ENCODE data around the gene CORO2A.

Gene CORO2A

GRCh38 chr9:98149422-98149821 is 43.0 kb downstream of the CORO2A start:
- 76% methylated on average over 3 of the region's 3 CpGs for WGBS
- Histone ChIP-seq H4K8ac (ENCODE audit: low read length) (no peak overlapping the region), H3K4me1 (ENCODE audit: control insufficient read depth, insufficient read depth, low read depth, low read length) (peaks cover 7% of the 10 kb centered on the region), H3K9ac (ENCODE audit: low read length) (no peak overlapping the region), H3K4me2 (ENCODE audit: low read length, poor library complexity, severe bottlenecking) (no peak overlapping the region), H3K27ac (ENCODE audit: low read length, poor library complexity, severe bottlenecking) (no peak overlapping the region), H4K91ac (ENCODE audit: low read length) (no peak overlapping the region), H2AFZ (ENCODE audit: low read depth, low read length) (no peak overlapping the region), H3K18ac (ENCODE audit: low read depth in 1 of 2, low read length in 2 of 2) (no peak overlapping the region), H2AK5ac (ENCODE audit: low read length, severe bottlenecking) (no peak overlapping the region), H3K79me1 (replicated peaks; ENCODE audit: low read length, poor library complexity, severe bottlenecking) (no peaks in the 10 kb centered on the region), H3K9me3 (ENCODE audit: control insufficient read depth, low read length) (no peaks in the 10 kb centered on the region), H3K14ac (ENCODE audit: low read length in 2 of 2) (no peak overlapping the region), H2BK5ac (ENCODE audit: low read depth, low read length, poor library complexity, severe bottlenecking) (no peak overlapping the region), H3K4me3 (ENCODE audit: insufficient read depth in 1 of 2, low read depth in 1 of 2, low read length in 2 of 2) (no peak overlapping the region), H2BK120ac (ENCODE audit: low read depth, low read length) (no peak overlapping the region), H3K27me3 (ENCODE audit: control insufficient read depth in 1 of 2, insufficient read depth in 1 of 2, low read length in 2 of 2) (peaks cover 8 to 16% of the 10 kb centered on the region in 2 experiments), H3K23ac (ENCODE audit: low read length in 2 of 2) (no peak overlapping the region), H3K4ac (ENCODE audit: low read depth in 1 of 2, low read length in 2 of 2) (no peak overlapping the region), H2BK15ac (ENCODE audit: low read depth, poor library complexity, severe bottlenecking) (no peak overlapping the region), H3K36me3 (ENCODE audit: control insufficient read depth in 1 of 2, insufficient read depth in 2 of 2, low read depth in 1 of 2, low read length in 2 of 2) (no peaks in the 10 kb centered on the region), H2BK12ac (ENCODE audit: low read length in 2 of 2) (no peak overlapping the region)
- no peak for DNase-seq

DNA sequence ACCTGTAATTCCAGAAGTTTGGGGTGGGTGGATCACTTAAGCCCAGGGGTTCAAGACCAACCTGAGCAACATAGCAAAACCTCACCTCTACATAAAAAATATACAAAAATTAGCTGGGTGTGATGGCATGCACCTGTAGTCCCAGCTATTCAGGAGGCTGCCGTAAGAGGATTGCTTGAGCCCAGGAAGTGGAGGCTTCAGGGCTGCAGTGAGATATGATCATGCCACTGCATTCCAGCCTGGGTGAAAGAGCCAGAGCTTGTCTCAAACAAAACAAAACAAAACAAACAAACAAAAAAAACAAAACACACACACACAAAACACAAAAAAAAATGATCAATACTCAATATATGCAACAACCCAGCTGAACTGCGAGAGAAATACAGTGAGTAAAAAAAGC is 44.0 kb downstream of the CORO2A start:
- Histone ChIP-seq H2AK5ac (ENCODE audit: low read length, severe bottlenecking) (no peak overlapping the region), H3K27me3 (ENCODE audit: control insufficient read depth in 1 of 2, insufficient read depth in 1 of 2, low read length in 2 of 2) (peaks cover 8 to 16% of the 10 kb centered on the region in 2 experiments), H3K18ac (ENCODE audit: low read depth in 1 of 2, low read length in 2 of 2) (no peak overlapping the region), H3K36me3 (ENCODE audit: control insufficient read depth in 1 of 2, insufficient read depth in 2 of 2, low read depth in 1 of 2, low read length in 2 of 2) (no peaks in the 10 kb centered on the region), H4K8ac (ENCODE audit: low read length) (no peak overlapping the region), H3K4me2 (ENCODE audit: low read length, poor library complexity, severe bottlenecking) (no peak overlapping the region), H2AFZ (ENCODE audit: low read depth, low read length) (no peak overlapping the region), H4K91ac (ENCODE audit: low read length) (no peak overlapping the region), H3K27ac (ENCODE audit: low read length, poor library complexity, severe bottlenecking) (no peak overlapping the region), H2BK15ac (ENCODE audit: low read depth, poor library complexity, severe bottlenecking) (no peak overlapping the region), H3K4ac (ENCODE audit: low read depth in 1 of 2, low read length in 2 of 2) (no peak overlapping the region), H3K4me3 (ENCODE audit: insufficient read depth in 1 of 2, low read depth in 1 of 2, low read length in 2 of 2) (no peak overlapping the region), H3K14ac (ENCODE audit: low read length in 2 of 2) (no peak overlapping the region), H3K9ac (ENCODE audit: low read length) (no peak overlapping the region), H2BK120ac (ENCODE audit: low read depth, low read length) (no peak overlapping the region), H3K79me1 (replicated peaks; ENCODE audit: low read length, poor library complexity, severe bottlenecking) (no peaks in the 10 kb centered on the region), H2BK12ac (ENCODE audit: low read length in 2 of 2) (no peak overlapping the region), H3K4me1 (ENCODE audit: control insufficient read depth, insufficient read depth, low read depth, low read length) (peaks cover 7% of the 10 kb centered on the region), H2BK5ac (ENCODE audit: low read depth, low read length, poor library complexity, severe bottlenecking) (no peak overlapping the region), H3K23ac (ENCODE audit: low read length in 2 of 2) (no peak overlapping the region), H3K9me3 (ENCODE audit: control insufficient read depth, low read length) (no peaks in the 10 kb centered on the region)
- no peak for DNase-seq
- 92% methylated on average over 2 of the region's 2 CpGs for WGBS

DNA sequence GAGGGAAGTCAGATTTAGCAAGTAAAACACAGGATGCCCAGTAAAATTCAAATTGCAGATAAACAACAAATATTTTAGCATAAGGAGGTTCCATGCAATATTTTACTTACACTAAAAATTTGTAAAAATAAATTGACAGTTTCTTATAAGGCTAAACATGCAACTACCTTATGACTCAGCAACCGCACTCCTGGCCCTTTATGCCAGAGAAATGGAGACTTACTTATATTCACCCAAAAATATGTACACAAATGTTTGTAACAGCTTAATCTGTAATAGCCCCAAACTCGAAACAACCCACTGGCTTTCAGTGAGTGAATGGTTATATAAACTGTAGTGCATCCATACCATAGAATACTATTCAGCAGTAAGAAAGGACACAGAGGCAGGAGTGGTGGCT is 44.9 kb downstream of the CORO2A start:
- H3K4ac ChIP-seq (ENCODE audit: low read depth in 1 of 2, low read length in 2 of 2), result no peak overlapping the region
- no peaks in the 10 kb centered on the region for H3K36me3 ChIP-seq (ENCODE audit: control insufficient read depth in 1 of 2, insufficient read depth in 2 of 2, low read depth in 1 of 2, low read length in 2 of 2)
- H3K9me3 ChIP-seq (ENCODE audit: control insufficient read depth, low read length), result no peaks in the 10 kb centered on the region
- no peak overlapping the region for H3K18ac ChIP-seq (ENCODE audit: low read depth in 1 of 2, low read length in 2 of 2)
- H2BK5ac ChIP-seq (ENCODE audit: low read depth, low read length, poor library complexity, severe bottlenecking), result no peak overlapping the region
- H3K14ac ChIP-seq (ENCODE audit: low read length in 2 of 2), result no peak overlapping the region
- no peak overlapping the region for H2AFZ ChIP-seq (ENCODE audit: low read depth, low read length)
- no peaks in the 10 kb centered on the region for H3K79me1 ChIP-seq (replicated peaks; ENCODE audit: low read length, poor library complexity, severe bottlenecking)
- no peak overlapping the region for H2BK12ac ChIP-seq (ENCODE audit: low read length in 2 of 2)
- H2BK120ac ChIP-seq (ENCODE audit: low read depth, low read length), result no peak overlapping the region
- H3K23ac ChIP-seq (ENCODE audit: low read length in 2 of 2), result no peak overlapping the region
- no peak overlapping the region for H4K8ac ChIP-seq (ENCODE audit: low read length)
- no peak overlapping the region for H3K4me3 ChIP-seq (ENCODE audit: insufficient read depth in 1 of 2, low read depth in 1 of 2, low read length in 2 of 2)
- no peak overlapping the region for H4K91ac ChIP-seq (ENCODE audit: low read length)
- H2AK5ac ChIP-seq (ENCODE audit: low read length, severe bottlenecking), result no peak overlapping the region
- WGBS, result 100% methylated on average over 1 of the region's 2 CpGs
- no peak overlapping the region for H3K4me2 ChIP-seq (ENCODE audit: low read length, poor library complexity, severe bottlenecking)
- peaks cover 8 to 16% of the 10 kb centered on the region in 2 experiments for H3K27me3 ChIP-seq (ENCODE audit: control insufficient read depth in 1 of 2, insufficient read depth in 1 of 2, low read length in 2 of 2)
- H3K27ac ChIP-seq (ENCODE audit: low read length, poor library complexity, severe bottlenecking), result no peak overlapping the region
- H2BK15ac ChIP-seq (ENCODE audit: low read depth, poor library complexity, severe bottlenecking), result no peak overlapping the region
- H3K4me1 ChIP-seq (ENCODE audit: control insufficient read depth, insufficient read depth, low read depth, low read length), result peaks cover 7% of the 10 kb centered on the region
- no peak for DNase-seq
- no peak overlapping the region for H3K9ac ChIP-seq (ENCODE audit: low read length)

DNA sequence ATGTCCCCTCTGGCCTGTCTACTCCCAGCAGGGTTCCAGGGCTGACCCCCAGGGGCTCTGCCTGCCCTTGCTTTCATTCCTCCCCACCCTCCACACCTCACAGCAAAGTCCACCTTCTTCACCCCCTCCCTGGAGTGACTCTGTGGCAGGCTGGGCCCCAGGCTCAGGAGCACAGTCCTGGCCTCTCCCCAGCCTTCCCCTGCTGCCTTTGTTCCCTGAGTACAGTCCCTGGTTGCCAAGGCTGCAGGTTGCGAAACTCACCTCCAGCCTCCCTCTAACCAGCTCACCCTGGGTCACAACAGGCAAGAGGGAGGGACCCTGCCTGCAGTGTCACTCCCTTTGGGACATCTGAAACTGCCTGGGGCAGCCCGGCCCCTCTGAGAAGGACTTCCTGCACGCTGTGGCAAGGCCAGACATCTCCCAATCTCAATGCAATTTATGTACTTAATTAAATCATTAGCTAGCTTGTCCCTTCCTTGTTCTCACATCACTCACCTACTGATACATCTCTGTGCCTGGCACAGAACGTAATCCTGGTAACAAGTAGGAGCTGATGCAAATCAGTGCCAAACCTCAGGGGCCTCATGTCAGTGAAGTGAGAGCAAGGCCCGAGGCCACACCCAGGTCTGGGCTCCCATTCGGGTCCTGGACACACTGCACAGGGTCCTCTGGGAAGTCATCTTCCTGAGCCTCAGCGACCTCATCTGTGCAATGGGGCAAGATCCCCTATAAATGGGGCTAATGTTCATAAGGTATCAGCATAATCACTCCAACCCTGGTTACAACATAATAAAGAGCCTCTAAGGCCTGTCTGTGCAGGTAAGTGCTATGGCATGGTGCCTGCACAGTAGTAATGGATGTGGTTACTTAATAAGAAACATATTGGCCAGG is 46.1 kb downstream of the CORO2A start:
- H3K4me3 ChIP-seq (ENCODE audit: insufficient read depth in 1 of 2, low read depth in 1 of 2, low read length in 2 of 2), result no peak overlapping the region
- no peak overlapping the region for H2BK15ac ChIP-seq (ENCODE audit: low read depth, poor library complexity, severe bottlenecking)
- H3K9me3 ChIP-seq (ENCODE audit: control insufficient read depth, low read length), result no peaks in the 10 kb centered on the region
- no peak overlapping the region for H2AK5ac ChIP-seq (ENCODE audit: low read length, severe bottlenecking)
- no peak overlapping the region for H2BK12ac ChIP-seq (ENCODE audit: low read length in 2 of 2)
- H3K79me1 ChIP-seq (replicated peaks; ENCODE audit: low read length, poor library complexity, severe bottlenecking), result no peaks in the 10 kb centered on the region
- H3K23ac ChIP-seq (ENCODE audit: low read length in 2 of 2), result peak overlapping the region in 1 of 2 experiments; percentile 5
- no peak overlapping the region for H3K27ac ChIP-seq (ENCODE audit: low read length, poor library complexity, severe bottlenecking)
- H3K4me1 ChIP-seq (ENCODE audit: control insufficient read depth, insufficient read depth, low read depth, low read length), result peaks cover 7% of the 10 kb centered on the region
- H3K4me2 ChIP-seq (ENCODE audit: low read length, poor library complexity, severe bottlenecking), result no peak overlapping the region
- H4K8ac ChIP-seq (ENCODE audit: low read length), result peak overlapping the region; percentile 88
- peak overlapping the region; percentile 84 for H4K91ac ChIP-seq (ENCODE audit: low read length)
- DNase-seq, result peak; percentile 57
- peak overlapping the region in 1 of 2 experiments; percentile 62 for H3K14ac ChIP-seq (ENCODE audit: low read length in 2 of 2)
- peak overlapping the region; percentile 41 for H3K9ac ChIP-seq (ENCODE audit: low read length)
- no peak overlapping the region for H3K4ac ChIP-seq (ENCODE audit: low read depth in 1 of 2, low read length in 2 of 2)
- H2BK5ac ChIP-seq (ENCODE audit: low read depth, low read length, poor library complexity, severe bottlenecking), result no peak overlapping the region
- H2BK120ac ChIP-seq (ENCODE audit: low read depth, low read length), result no peak overlapping the region
- 83% methylated on average over 5 of the region's 7 CpGs for WGBS
- no peaks in the 10 kb centered on the region for H3K36me3 ChIP-seq (ENCODE audit: control insufficient read depth in 1 of 2, insufficient read depth in 2 of 2, low read depth in 1 of 2, low read length in 2 of 2)
- H3K18ac ChIP-seq (ENCODE audit: low read depth in 1 of 2, low read length in 2 of 2), result peak overlapping the region in 1 of 2 experiments; percentile 70
- no peak overlapping the region for H2AFZ ChIP-seq (ENCODE audit: low read depth, low read length)
- peaks cover 8 to 16% of the 10 kb centered on the region in 2 experiments for H3K27me3 ChIP-seq (ENCODE audit: control insufficient read depth in 1 of 2, insufficient read depth in 1 of 2, low read length in 2 of 2)

Data from mesenchymal stem cell (in vitro differentiated cells and primary cell).